ENCODE measurements around the gene FYN. TPM values are rescaled to one million over a fixed set of nuclear protein-coding genes. Genes with fewer than 3 reads are reported as not detected.

Gene FYN
- total RNA-seq, 1 experiment from 2014 or later: 18.5 TPM

- Histone ChIP-seq H3K4me1 (ENCODE audit: control insufficient read depth in 1 of 2, insufficient read depth in 2 of 2, low read length in 2 of 2) (no peaks in the 10 kb centered on the region), H3K4me2 (ENCODE audit: low read length) (no peak overlapping the region), H3K9me2 (ENCODE audit: insufficient read depth) (no peaks in the 10 kb centered on the region), H3K4me3 (replicated peaks in 1 of 2; ENCODE audit: low read depth in 1 of 2, low read length in 2 of 2) (no peak overlapping the region), H3K27me3 (ENCODE audit: insufficient read depth, low read length) (no peaks in the 10 kb centered on the region), H3K27ac (ENCODE audit: low read depth, low read length) (no peak overlapping the region), H3K36me3 (ENCODE audit: control insufficient read depth in 1 of 2, insufficient read depth in 2 of 2, low read length in 2 of 2) (no peaks in the 10 kb centered on the region), H3K9me3 (ENCODE audit: control insufficient read depth in 1 of 2, insufficient read depth in 1 of 2, low read depth in 1 of 2, low read length in 2 of 2) (no peaks in the 10 kb centered on the region), H4K20me1 (ENCODE audit: insufficient read depth) (no peaks in the 10 kb centered on the region), H3K79me2 (ENCODE audit: insufficient read depth, low read length) (no peaks in the 10 kb centered on the region), H3K9ac (ENCODE audit: low read length) (no peak overlapping the region), H2AFZ (ENCODE audit: low read depth, low read length, poor library complexity, severe bottlenecking) (no peak overlapping the region)
- POLR2A ChIA-PET: no interaction called here
- no TSS peak for BruUV-seq (replicated peaks)
- DNase-seq (ENCODE audit: low read depth, low spot score): no peak
- CTCF ChIA-PET: no interaction called here
- intact Hi-C loops (cut with micrococcal nuclease): no loop called here
- no peak for TF ChIP-seq JUND (IDR thresholded peaks at IDR 0.05)
- no peak for TF ChIP-seq SP1 (IDR thresholded peaks at IDR 0.05; ENCODE audit: low read depth)
- no peak for TF ChIP-seq POLR2AphosphoS5 (IDR thresholded peaks at IDR 0.05; ENCODE audit: low read depth, low read length)
- no peak for TF ChIP-seq ELF1 (IDR thresholded peaks at IDR 0.05; ENCODE audit: borderline replicate concordance, low read depth)
- no peak for TF ChIP-seq CBX3 (IDR thresholded peaks at IDR 0.05; ENCODE audit: low read depth)
- no peak for TF ChIP-seq SRF (IDR thresholded peaks at IDR 0.05; ENCODE audit: low read depth)
- no peak for TF ChIP-seq MAX (IDR thresholded peaks at IDR 0.05)
- TF ChIP-seq REST (IDR thresholded peaks at IDR 0.05; ENCODE audit: low read depth): no peak
- TF ChIP-seq ZFX (IDR thresholded peaks at IDR 0.05): no peak
- TF ChIP-seq ATF3 (IDR thresholded peaks at IDR 0.05): no peak
- no peak for TF ChIP-seq FOSL1 (IDR thresholded peaks at IDR 0.05; ENCODE audit: low read depth)
- no peak for TF ChIP-seq SIN3A (IDR thresholded peaks at IDR 0.05; ENCODE audit: low read depth)
- TF ChIP-seq EGR1 (IDR thresholded peaks at IDR 0.05; ENCODE audit: low read depth): no peak
- RAD21 ChIA-PET (ENCODE audit: low non-redundant PET in 1 of 2, low total read pairs in 2 of 2, uncharacterized antibody in 2 of 2, unreplicated experiment in 2 of 2): no interaction called here
- ATAC-seq: no peak
These were observed 109.9 kb downstream of the FYN start for GRCh38 chr6:111763381-111763780.
